Esophagus muscularis mucosa (tissue), 4 donors: ENCODE results near the gene OAS2. TPM values are rescaled to one million over a fixed set of nuclear protein-coding genes. Genes with fewer than 3 reads are reported as not detected.

ENCODE experiments used
- DNase-seq: peaks from one replicate; pipeline ENCODE4 v3.0.0-alpha.2; 2017; ENCODE audit errors: extremely low spot score
- H3K27ac ChIP-seq, 4 donors: fragments of 200-600 bp; sonication (generic); replicated peaks in 1 of 4; 1 replicate in 3 of 4; 2 replicates in 1 of 4; pipeline ENCODE4 v1.5.1; 2016 to 2019; ENCODE audit warnings: mild to moderate bottlenecking in 1 of 4
- H3K27me3 ChIP-seq, 4 donors: fragments of 200-600 bp; sonication (generic); one replicate each; pipeline versions ENCODE4 v1.5.1 to v1.6.0; 2016 to 2019
- H3K36me3 ChIP-seq, 4 donors: fragments of 200-600 bp; sonication (generic); one replicate each; pipeline ENCODE4 v1.5.1; 2016 to 2019
- H3K4me1 ChIP-seq, 4 donors: fragments of 200-600 bp; sonication (generic); one replicate each; pipeline ENCODE4 v1.5.1; 2016 to 2019
- H3K4me3 ChIP-seq, 4 donors: fragments of 200-600 bp; sonication (generic); 1 replicate in 2 of 4; 2 replicates in 2 of 4; pipeline ENCODE4 v1.5.1; 2016 to 2019; ENCODE audit warnings: mild to moderate bottlenecking in 4 of 4, moderate library complexity in 1 of 4
- H3K9me3 ChIP-seq, 4 donors: fragments of 200-600 bp; sonication (generic); 1 replicate in 3 of 4; 2 replicates in 1 of 4; pipeline ENCODE4 v1.5.1; 2016 to 2019
- CTCF ChIP-seq, 3 experiments: fragments of 200-600 bp in 2 of 3; fragments of 450-650 bp in 1 of 3; sonication (generic) in 2 of 3; IDR thresholded peaks; one replicate each; pipeline ENCODE4 v1.5.1; 2017 to 2019; ENCODE audit warnings: antibody characterized with exemption in 3 of 3, mild to moderate bottlenecking in 2 of 3, moderate library complexity in 1 of 3
- EP300 ChIP-seq: sonication (generic); formaldehyde crosslinking; IDR thresholded peaks from one replicate; pipeline ENCODE4 v1.6.1; 2017; ENCODE audit warnings: antibody characterized with exemption
- POLR2A ChIP-seq: fragments of 450-650 bp; IDR thresholded peaks from one replicate; pipeline ENCODE4 v1.6.1; 2017; ENCODE audit warnings: antibody characterized with exemption, moderate library complexity, mild to moderate bottlenecking, low read depth
- POLR2AphosphoS5 ChIP-seq, 2 donors: sonication (generic); formaldehyde crosslinking; IDR thresholded peaks; one replicate each; pipeline ENCODE4 v1.6.1; 2017; ENCODE audit warnings: antibody characterized with exemption in 2 of 2
- WGBS: methylation state at CpG from one replicate; pipeline ENCODE4 v1.1.5; 2018; 5-methylcytosine and 5-hydroxymethylcytosine counted together
- intact Hi-C: fragments of 100-400 bp; cut with DNase I; formaldehyde crosslinking; loops from one replicate; pipeline ENCODE4 v1.15.1; 2023
- total RNA-seq, 4 donors: library from RNA; depleted of rRNA; stranded (reverse); fragments of >200 nt; gene quantifications; one replicate each; pipeline versions ENCODE4 v1.1.0 to v1.2.1, GENCODE V29; 2016

OAS2 gene
- total RNA-seq, 4 donors from 2014 or later = 4.8 to 9.1 (median 7.4) TPM

GRCh38 chr12:113050795-113051194, 72.5 kb downstream of the OAS2 start:
- TF ChIP-seq POLR2A (no peak), EP300 (no peak), CTCF (IDR thresholded peaks at IDR 0.05) (no peak), POLR2AphosphoS5 (IDR thresholded peaks at IDR 0.05) (no peak)
- intact Hi-C loops = no loop called here
- Histone ChIP-seq H3K36me3 (no peaks in the 10 kb centered on the region), H3K27ac (no peak overlapping the region), H3K4me1 (peaks cover 0 to under 1% (median 0%) of the 10 kb centered on the region in 4 donors), H3K9me3 (no peaks in the 10 kb centered on the region), H3K4me3 (no peak overlapping the region), H3K27me3 (peaks cover 0 to 45% (median 4%) of the 10 kb centered on the region in 4 donors)
- 83% methylated on average over 7 of the region's 7 CpGs for WGBS
- no peak for DNase-seq

- no peak overlapping the region for H3K27ac ChIP-seq
- DNase-seq = no peak
- H3K9me3 ChIP-seq = no peaks in the 10 kb centered on the region
- 89% methylated on average over 4 of the region's 4 CpGs for WGBS
- no peak overlapping the region for H3K4me3 ChIP-seq
- intact Hi-C loops = no loop called here
- H3K4me1 ChIP-seq = peaks cover 0 to 10% (median 5%) of the 10 kb centered on the region in 4 donors
- no peaks in the 10 kb centered on the region for H3K36me3 ChIP-seq
- TF ChIP-seq CTCF (IDR thresholded peaks at IDR 0.05) (no peak), EP300 (no peak), POLR2AphosphoS5 (IDR thresholded peaks at IDR 0.05) (no peak), POLR2A (no peak)
- peaks cover 0 to 51% (median 10%) of the 10 kb centered on the region in 4 donors for H3K27me3 ChIP-seq
Measured at GRCh38 chr12:113051759-113052158, 73.4 kb downstream of the OAS2 start.

- Histone ChIP-seq H3K9me3 (no peaks in the 10 kb centered on the region), H3K27me3 (peaks cover 0 to 53% (median 16%) of the 10 kb centered on the region in 4 donors), H3K4me1 (peaks cover 5 to 16% (median 11%) of the 10 kb centered on the region in 4 donors), H3K27ac (no peak overlapping the region), H3K4me3 (no peak overlapping the region), H3K36me3 (no peaks in the 10 kb centered on the region)
- intact Hi-C loops = no loop called here
- TF ChIP-seq POLR2A (no peak), EP300 (no peak), CTCF (IDR thresholded peaks at IDR 0.05) (no peak), POLR2AphosphoS5 (IDR thresholded peaks at IDR 0.05) (no peak)
- DNase-seq = no peak
- 67% methylated on average over 4 of the region's 4 CpGs for WGBS
Measured at GRCh38 chr12:113052326-113052725, 74.0 kb downstream of the OAS2 start.

- peaks cover 7 to 19% (median 15%) of the 10 kb centered on the region in 4 donors for H3K4me1 ChIP-seq
- H3K27me3 ChIP-seq = peaks cover 0 to 70% (median 22%) of the 10 kb centered on the region in 4 donors
- no peaks in the 10 kb centered on the region for H3K36me3 ChIP-seq
- intact Hi-C loops = no loop called here
- no peaks in the 10 kb centered on the region for H3K9me3 ChIP-seq
- 68% methylated on average over 4 of the region's 4 CpGs for WGBS
- no peak overlapping the region for H3K27ac ChIP-seq
- TF ChIP-seq EP300 (no peak), CTCF (IDR thresholded peaks at IDR 0.05) (no peak), POLR2AphosphoS5 (IDR thresholded peaks at IDR 0.05) (no peak), POLR2A (no peak)
- no peak for DNase-seq
- H3K4me3 ChIP-seq = no peak overlapping the region
Measured at GRCh38 chr12:113054948-113055486, 76.7 kb downstream of the OAS2 start.
